Globus pallidus (tissue), 1 donor: Measurements from ENCODE around the gene CSGALNACT2.

Source experiments
- DNase-seq: peaks from one replicate; pipeline ENCODE4 v3.0.0-alpha.2; 2015; ENCODE audit warnings: low spot score

The CSGALNACT2 gene

GRCh38 chr10:43113201-43114087, 24.8 kb upstream of the CSGALNACT2 start:
- no peak for DNase-seq

DNA sequence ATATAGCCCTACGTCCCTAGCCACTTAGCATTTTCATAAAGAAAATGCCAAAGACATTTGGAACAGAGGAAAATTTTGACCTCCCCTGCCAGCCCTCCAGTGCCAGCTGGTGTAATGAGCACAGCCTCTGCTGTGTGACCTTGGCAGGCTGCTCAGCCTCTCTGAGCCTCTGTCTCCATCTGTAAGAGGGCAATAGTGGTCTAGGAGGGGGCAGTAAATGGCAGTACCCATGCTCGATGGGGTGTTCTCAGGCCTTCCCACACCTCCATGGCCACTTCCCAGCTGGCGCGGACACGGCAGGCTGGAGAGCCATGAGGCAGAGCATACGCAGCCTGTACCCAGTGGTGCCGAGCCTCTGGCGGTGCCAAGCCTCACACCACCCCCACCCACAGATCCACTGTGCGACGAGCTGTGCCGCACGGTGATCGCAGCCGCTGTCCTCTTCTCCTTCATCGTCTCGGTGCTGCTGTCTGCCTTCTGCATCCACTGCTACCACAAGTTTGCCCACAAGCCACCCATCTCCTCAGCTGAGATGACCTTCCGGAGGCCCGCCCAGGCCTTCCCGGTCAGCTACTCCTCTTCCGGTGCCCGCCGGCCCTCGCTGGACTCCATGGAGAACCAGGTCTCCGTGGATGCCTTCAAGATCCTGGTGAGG, 24.0 kb upstream of the CSGALNACT2 start:
- DNase-seq = no peak

DNA sequence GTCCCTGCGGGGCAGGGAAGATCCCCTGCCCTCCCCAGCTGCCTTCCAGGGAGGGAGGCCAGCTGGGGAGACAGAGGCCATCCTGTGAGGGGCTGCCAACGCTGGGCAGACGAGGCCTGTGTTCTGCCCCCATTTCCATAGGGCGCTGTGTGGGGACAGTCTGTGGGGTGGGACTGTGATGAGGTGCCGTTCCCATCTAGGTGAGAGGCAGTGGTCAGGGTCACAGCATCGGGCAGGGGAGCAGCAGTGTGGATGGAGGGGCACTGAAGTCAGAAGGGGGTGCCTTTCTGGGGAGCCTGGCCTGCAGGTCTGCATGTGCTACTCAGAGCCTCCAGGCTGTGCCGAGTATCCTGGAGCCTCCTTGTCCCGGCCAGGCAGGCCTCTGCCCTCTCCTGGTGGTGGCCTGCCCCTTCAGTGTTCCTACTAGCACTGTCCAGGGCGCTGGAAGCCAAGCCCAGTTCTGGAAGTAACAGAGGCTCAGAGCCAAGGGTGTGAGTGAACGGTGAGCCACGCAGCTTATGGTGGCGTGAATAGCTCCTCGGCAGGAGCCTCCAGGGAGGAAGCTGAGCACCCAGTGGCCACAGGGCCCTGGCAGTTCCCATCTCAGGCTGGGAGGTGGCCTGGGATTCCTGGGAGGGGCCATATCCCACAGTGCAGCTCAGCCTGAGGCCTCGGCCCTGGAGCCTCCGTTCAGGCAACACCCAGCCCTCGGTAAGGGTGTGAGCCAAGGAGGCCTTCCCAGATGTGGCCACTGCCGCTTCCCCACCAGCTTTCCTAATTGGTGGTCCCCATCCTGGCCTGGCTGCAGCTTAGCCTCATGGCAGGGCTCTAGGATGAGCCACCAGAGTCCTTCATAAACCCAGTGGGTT, 23.3 kb upstream of the CSGALNACT2 start:
- DNase-seq = no peak

- DNase-seq = no peak
Measured at GRCh38 chr10:43115881-43116595, 22.2 kb upstream of the CSGALNACT2 start.

GRCh38 chr10:43116596-43116995, 21.6 kb upstream of the CSGALNACT2 start:
- DNase-seq = no peak

DNA sequence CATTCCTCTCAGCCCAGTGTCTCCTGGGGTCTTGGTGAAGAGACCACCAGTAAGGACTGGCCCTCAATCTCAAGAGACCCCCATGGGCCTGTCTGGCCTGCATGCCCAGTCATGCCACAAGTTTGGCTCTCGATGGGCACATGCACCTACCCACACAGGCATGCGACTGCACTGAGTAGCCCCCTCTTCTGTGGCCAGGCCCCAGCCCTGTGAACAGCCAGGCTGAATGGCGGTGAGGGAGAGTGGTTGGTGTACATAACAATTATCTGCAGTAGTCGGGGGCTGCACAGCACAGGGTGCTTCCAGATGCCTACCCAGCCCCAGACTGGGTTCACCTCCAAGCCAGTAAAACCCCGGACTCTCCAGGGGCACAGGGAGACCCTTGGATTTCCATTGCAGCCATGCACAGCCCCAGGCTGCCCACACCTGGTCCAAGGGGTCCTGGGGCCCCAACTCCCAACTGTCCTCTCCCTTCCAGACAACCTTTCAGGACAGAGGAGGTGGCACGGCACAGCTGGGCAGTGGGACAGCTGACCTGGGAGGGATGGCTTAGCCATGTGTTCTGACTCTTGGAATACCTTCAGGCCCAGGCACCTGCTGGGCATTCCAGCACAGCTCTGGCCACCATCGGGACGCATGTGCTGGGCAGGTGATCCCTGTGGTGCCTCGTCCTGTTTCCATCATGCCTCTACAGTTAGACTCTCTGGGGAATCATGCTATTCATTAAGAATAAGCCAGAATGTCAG, 21.0 kb upstream of the CSGALNACT2 start:
- no peak for DNase-seq

GRCh38 chr10:43117777-43118583, 20.3 kb upstream of the CSGALNACT2 start:
- no peak for DNase-seq

- DNase-seq = no peak
Measured at GRCh38 chr10:43118631-43119415, 19.4 kb upstream of the CSGALNACT2 start.

DNA sequence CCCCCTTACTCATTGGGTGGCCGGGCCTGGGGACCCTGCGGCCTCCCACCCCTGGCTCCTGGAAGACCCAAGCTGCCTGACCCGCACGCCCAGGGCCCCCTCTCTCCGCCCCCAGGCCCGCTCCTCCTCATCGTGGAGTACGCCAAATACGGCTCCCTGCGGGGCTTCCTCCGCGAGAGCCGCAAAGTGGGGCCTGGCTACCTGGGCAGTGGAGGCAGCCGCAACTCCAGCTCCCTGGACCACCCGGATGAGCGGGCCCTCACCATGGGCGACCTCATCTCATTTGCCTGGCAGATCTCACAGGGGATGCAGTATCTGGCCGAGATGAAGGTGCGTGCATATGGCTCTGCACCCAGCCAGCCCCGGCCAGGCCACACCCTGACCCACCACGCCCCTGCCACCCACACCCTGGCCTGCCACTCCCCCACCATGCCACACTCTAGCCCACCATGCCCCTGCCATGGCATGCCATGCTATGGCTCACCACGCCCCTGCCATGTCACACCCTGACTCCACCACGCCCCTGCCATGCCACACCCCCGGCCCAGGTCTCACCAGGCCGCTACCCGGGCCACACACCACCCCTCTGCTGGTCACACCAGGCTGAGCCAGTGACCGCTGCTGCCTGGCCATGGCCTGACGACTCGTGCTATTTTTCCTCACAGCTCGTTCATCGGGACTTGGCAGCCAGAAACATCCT, 18.7 kb upstream of the CSGALNACT2 start:
- DNase-seq = no peak

- no peak for DNase-seq
Measured at GRCh38 chr10:43120116-43120928, 17.9 kb upstream of the CSGALNACT2 start.

DNA sequence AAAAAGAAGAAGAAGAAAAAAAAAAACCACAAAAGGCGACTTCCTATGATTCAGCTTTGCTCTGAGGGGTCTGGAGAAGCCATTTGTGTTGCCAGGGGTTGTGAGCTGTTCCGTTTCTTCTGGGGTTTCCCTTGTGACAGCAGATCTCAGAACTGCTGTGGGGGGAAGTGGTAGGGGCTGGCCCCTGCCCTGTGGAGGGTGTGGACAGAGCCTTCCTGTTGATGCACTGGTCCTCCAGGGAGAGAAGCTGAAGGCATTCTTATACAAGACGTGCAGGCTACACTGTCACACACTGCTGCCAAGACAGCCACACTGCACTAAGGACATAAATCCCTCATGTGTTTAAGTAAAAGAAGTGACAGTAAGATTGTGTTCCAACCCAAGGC, 17.3 kb upstream of the CSGALNACT2 start:
- DNase-seq = no peak

DNA sequence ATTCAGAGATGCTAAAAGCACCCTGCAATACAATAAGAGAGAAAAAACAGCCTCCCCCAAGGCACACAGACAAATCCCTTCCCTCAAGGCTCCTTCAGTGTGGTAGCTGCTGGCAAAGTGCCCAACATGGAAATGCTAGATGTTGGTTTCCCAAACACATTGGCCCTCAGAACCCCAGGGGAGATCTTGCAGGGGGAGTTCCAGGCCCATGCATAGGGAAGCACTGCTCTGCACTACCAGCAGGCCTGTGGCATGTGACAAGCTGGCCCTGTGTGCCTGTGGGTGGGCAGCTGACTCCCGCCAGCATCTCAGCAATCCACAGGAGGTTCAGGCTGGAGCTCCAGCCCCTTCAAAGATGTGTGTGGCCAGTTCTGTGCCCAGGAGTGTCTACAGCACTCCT, 16.8 kb upstream of the CSGALNACT2 start:
- DNase-seq = no peak

- DNase-seq = no peak
Measured at GRCh38 chr10:43122096-43122495, 16.1 kb upstream of the CSGALNACT2 start.

- DNase-seq = no peak
Measured at GRCh38 chr10:43122826-43123225, 15.4 kb upstream of the CSGALNACT2 start.

DNA sequence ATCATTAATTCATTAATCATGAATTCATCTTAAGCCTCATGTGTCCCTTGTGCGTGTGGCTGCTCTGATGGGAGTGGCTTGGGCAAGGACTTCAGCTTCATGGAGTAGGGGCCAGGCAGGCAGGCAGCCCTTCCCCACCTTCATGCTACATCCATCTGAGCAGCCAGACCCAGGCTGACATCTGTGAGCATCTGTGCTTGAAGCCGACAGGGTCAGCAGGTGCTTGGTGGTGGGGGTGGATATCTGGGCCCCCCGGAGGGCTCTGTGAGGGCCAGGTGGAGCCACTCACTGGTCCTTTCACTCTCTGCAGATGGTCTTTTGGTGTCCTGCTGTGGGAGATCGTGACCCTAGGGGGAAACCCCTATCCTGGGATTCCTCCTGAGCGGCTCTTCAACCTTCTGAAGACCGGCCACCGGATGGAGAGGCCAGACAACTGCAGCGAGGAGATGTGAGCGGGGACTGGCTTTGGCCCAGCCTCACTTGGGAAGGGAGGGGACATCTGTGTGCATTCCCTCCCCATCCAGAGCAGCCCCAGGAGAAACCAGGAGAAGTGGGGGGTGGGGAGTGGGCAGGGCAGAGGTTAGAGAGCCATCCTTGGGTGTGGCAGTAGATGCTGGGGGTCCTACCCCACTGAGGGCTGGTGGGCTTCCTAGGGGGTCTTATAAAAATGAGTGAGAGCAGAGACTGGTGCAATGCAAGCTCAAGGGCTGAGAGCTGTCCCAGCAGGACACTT, 14.7 kb upstream of the CSGALNACT2 start:
- no peak for DNase-seq

DNA sequence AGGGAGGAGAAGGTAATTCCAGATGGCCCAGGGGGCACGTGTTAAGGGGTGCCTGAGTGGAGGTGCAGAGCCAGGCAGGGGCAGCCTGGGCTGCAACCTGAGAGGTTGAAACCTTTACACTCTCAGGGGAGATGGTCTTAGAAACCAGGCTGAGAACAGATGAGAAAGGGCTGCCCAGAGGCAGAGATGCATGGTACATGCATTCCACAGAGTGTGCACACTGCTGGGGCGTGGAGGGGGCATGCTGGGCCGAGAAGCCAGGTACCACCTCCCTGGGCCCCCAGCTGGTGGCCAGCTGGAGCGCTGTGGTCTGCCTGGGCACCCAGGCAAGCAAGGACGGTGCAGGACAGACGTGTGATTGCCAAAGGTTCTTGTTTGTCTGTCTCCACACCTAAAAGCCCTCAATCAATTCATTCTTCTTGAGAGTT, 14.1 kb upstream of the CSGALNACT2 start:
- no peak for DNase-seq

DNA sequence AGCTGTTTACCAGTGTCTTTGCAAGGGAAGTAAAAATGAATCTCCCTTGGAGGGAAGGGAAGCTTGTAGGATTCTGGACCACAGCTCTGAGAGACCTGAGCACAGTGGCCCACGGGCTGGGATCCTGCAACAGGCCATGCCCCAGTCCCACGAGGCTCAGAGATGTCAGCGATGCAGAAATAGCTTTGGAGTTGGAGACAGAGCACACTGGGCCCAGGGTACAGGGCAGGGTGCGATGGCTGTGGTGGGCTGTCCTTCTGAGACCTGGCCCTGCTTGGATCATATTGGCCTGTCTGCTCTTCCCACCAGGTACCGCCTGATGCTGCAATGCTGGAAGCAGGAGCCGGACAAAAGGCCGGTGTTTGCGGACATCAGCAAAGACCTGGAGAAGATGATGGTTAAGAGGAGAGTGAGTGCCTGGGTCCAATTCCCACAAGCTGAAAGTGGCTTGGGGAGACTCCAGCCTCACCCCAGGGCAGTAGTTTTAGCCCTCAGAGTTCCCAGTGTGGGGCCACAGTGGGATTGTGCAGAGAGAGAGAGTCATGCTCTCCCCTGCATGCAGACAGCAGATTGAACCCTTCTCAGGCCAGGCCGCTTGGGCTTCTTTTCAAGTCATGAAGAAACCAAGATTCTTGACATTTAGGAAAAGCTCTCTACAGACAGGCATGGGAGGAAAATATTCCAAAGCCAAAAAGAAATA, 13.5 kb upstream of the CSGALNACT2 start:
- DNase-seq = no peak
